Measurements from ENCODE around the gene KRTAP12-2.
"Not testable (repeated sequence)": the region's sequence is repeated elsewhere in the genome, so short reads cannot be mapped to it uniquely, and the experiment has no call there.

Gene KRTAP12-2

GRCh38 chr21:44702111-44702972, 35.6 kb upstream of the KRTAP12-2 start:
- DNase-seq: peak; percentile 63

GRCh38 chr21:44701541-44701940, 34.8 kb upstream of the KRTAP12-2 start:
- no peak for DNase-seq

GRCh38 chr21:44701023-44701400, 34.3 kb upstream of the KRTAP12-2 start:
- no peak for DNase-seq

GRCh38 chr21:44700101-44701022, 33.6 kb upstream of the KRTAP12-2 start:
- no peak for DNase-seq

GRCh38 chr21:44699502-44700001, 32.8 kb upstream of the KRTAP12-2 start:
- DNase-seq: no peak

GRCh38 chr21:44697811-44698734, 31.3 kb upstream of the KRTAP12-2 start:
- no peak for DNase-seq

GRCh38 chr21:44697172-44697810, 30.6 kb upstream of the KRTAP12-2 start, which contains the start of gene KRTAP10-12:
Gene KRTAP10-12 (plus strand): TSS chr21:44697172. CDS start chr21:44697202, 30 bp downstream.
- DNase-seq: peak; percentile 2

- no peak for DNase-seq
Observed at GRCh38 chr21:44696572-44696971, 29.8 kb upstream of the KRTAP12-2 start.

- DNase-seq: no peak
Observed at GRCh38 chr21:44695641-44696040, 28.9 kb upstream of the KRTAP12-2 start.

GRCh38 chr21:44695184-44695583, 28.5 kb upstream of the KRTAP12-2 start:
- no peak for DNase-seq

GRCh38 chr21:44694776-44695175, 28.0 kb upstream of the KRTAP12-2 start:
- no peak for DNase-seq

GRCh38 chr21:44692798-44693512, 26.2 kb upstream of the KRTAP12-2 start:
- no peak for DNase-seq

- DNase-seq: no peak
Observed at GRCh38 chr21:44691686-44692085, 25.0 kb upstream of the KRTAP12-2 start.

GRCh38 chr21:44689740-44690139, 23.0 kb upstream of the KRTAP12-2 start:
- not testable (repeated sequence) for DNase-seq

GRCh38 chr21:44687671-44688070, 20.9 kb upstream of the KRTAP12-2 start:
- no peak for DNase-seq

GRCh38 chr21:44686843-44687561, 20.3 kb upstream of the KRTAP12-2 start:
- DNase-seq: no peak

GRCh38 chr21:44686000-44686781, 19.5 kb upstream of the KRTAP12-2 start:
- no peak for DNase-seq

- not testable (repeated sequence) for DNase-seq
Observed at GRCh38 chr21:44685050-44685449, 18.3 kb upstream of the KRTAP12-2 start.

- no peak for DNase-seq
Observed at GRCh38 chr21:44684483-44684882, 17.8 kb upstream of the KRTAP12-2 start.

GRCh38 chr21:44684077-44684476, 17.4 kb upstream of the KRTAP12-2 start:
- DNase-seq: no peak

Measured in NCI-H446 treated with DMSO at 0.1 percent for 48 hours (cell line).